GM23248 (cell line): ENCODE measurements around the gene FXYD3.

Experiments
- EZH2 ChIP-seq: fragments of 200-600 bp; sonication (generic); IDR thresholded peaks from 2 replicates; pipeline ENCODE4 v1.6.1; 2018; ENCODE audit warnings: antibody characterized with exemption, mild to moderate bottlenecking; ENCODE audit not compliant: insufficient read depth, poor library complexity, severe bottlenecking
- EZH2phosphoT487 ChIP-seq: fragments of 200-600 bp; sonication (generic); IDR thresholded peaks from 2 replicates; pipeline ENCODE4 v1.6.1; 2018; ENCODE audit warnings: antibody characterized with exemption, moderate library complexity, mild to moderate bottlenecking, low read depth; ENCODE audit not compliant: insufficient read depth

- no peak for TF ChIP-seq EZH2phosphoT487
- no peak for TF ChIP-seq EZH2
Measured at GRCh38 chr19:35143231-35143715, 27.6 kb downstream of the FXYD3 start, which contains the start of gene FXYD7.
